Keratinocyte (primary cell): ENCODE measurements around the gene CBFA2T3. TPM values are rescaled to one million over a fixed set of nuclear protein-coding genes. Genes with fewer than 3 reads are reported as not detected.

Experiments used
- DNase-seq: peaks from one replicate; pipeline ENCODE4 v3.0.0-alpha.2; 2011; ENCODE audit warnings: low read depth, missing footprints, low spot score
- FAIRE-seq: peaks from 2 replicates; lab custom pipeline; 2011; peaks lifted over from hg19 to GRCh38; lab: Jason Lieb, UNC
- H2AFZ ChIP-seq: 2 replicates; pipeline ENCODE4 v1.6.0; 2012; ENCODE audit warnings: low read length, control low read depth, inconsistent platforms; ENCODE audit not compliant: control insufficient read depth
- H3K27ac ChIP-seq: 2 replicates; pipeline ENCODE4 v1.5.1; 2011; ENCODE audit warnings: low read length; ENCODE audit not compliant: control insufficient read depth, insufficient read depth
- H3K27me3 ChIP-seq: 3 replicates; pipeline ENCODE4 v1.6.0; 2011; ENCODE audit warnings: low read length; ENCODE audit not compliant: control insufficient read depth, insufficient read depth; ENCODE audit errors: extremely low read depth
- H3K36me3 ChIP-seq, 2 experiments: 2 replicates in 1 of 2; 3 replicates in 1 of 2; pipeline ENCODE4 v1.5.1; 2011; ENCODE audit warnings: low read length in 2 of 2, mild to moderate bottlenecking in 1 of 2; ENCODE audit not compliant: control insufficient read depth in 2 of 2, insufficient read depth in 2 of 2; ENCODE audit errors: extremely low read depth in 1 of 2
- H3K4me1 ChIP-seq: 3 replicates; pipeline ENCODE4 v1.5.1; 2011; ENCODE audit warnings: low read length; ENCODE audit not compliant: control insufficient read depth, insufficient read depth; ENCODE audit errors: extremely low read depth
- H3K4me2 ChIP-seq: 3 replicates; pipeline ENCODE4 v1.6.0; 2011; ENCODE audit warnings: low read depth, low read length; ENCODE audit not compliant: control insufficient read depth, insufficient read depth; ENCODE audit errors: extremely low read depth
- H3K4me3 ChIP-seq, 3 experiments: fragments of 200-600 bp in 1 of 3; sonication (generic) in 1 of 3; 2 replicates in 2 of 3; 3 replicates in 1 of 3; pipeline ENCODE4 v1.5.1; 2011 to 2016; ENCODE audit warnings: low read length in 3 of 3, mild to moderate bottlenecking in 3 of 3, control low read depth in 2 of 3, inconsistent platforms in 1 of 3, low read depth in 1 of 3, mixed read lengths in 1 of 3, mixed run types in 1 of 3, moderate library complexity in 1 of 3; ENCODE audit not compliant: control insufficient read depth in 2 of 3, insufficient read depth in 2 of 3; ENCODE audit errors: extremely low read depth in 1 of 3
- H3K79me2 ChIP-seq: 2 replicates; pipeline ENCODE4 v1.6.0; 2012; ENCODE audit warnings: low read length; ENCODE audit not compliant: control insufficient read depth, insufficient read depth
- H3K9ac ChIP-seq: 3 replicates; pipeline ENCODE4 v1.6.0; 2011; ENCODE audit warnings: low read length; ENCODE audit not compliant: control insufficient read depth, insufficient read depth; ENCODE audit errors: extremely low read depth
- H3K9me1 ChIP-seq: 3 replicates; pipeline ENCODE4 v1.6.0; 2011; ENCODE audit warnings: low read length; ENCODE audit not compliant: control insufficient read depth, insufficient read depth; ENCODE audit errors: extremely low read depth
- H3K9me3 ChIP-seq: 2 replicates; pipeline ENCODE4 v1.5.1; 2012; ENCODE audit warnings: low read depth, low read length; ENCODE audit not compliant: control insufficient read depth
- H4K20me1 ChIP-seq: 3 replicates; pipeline ENCODE4 v1.6.0; 2011; ENCODE audit warnings: low read length; ENCODE audit not compliant: control insufficient read depth, insufficient read depth; ENCODE audit errors: extremely low read depth
- EZH2 ChIP-seq: IDR thresholded peaks from one replicate; pipeline ENCODE4 v1.6.1; 2012; ENCODE audit warnings: inconsistent platforms, mild to moderate bottlenecking, low read length, moderate library complexity
- dilution Hi-C: fragments of 300-500 bp; cut with MboI; formaldehyde crosslinking; loops from one replicate; pipeline ENCODE4 v1.7.0; 2020; ENCODE audit warnings: low sequenced_read_pairs; ENCODE audit not compliant: extremely low pct_ligation_motif_present
- polyA plus RNA-seq, 5 experiments: library from polyadenylated mRNA; depleted of rRNA in 3 of 5; stranded (reverse) in 3 of 5; stranded (forward) in 1 of 5; unstranded in 1 of 5; fragments of >200 nt; gene quantifications; 1 replicate in 1 of 5; 2 replicates in 3 of 5; 3 replicates in 1 of 5; pipeline versions ENCODE4 v1.2.1 to v1.2.3, GENCODE V29; 2011 to 2012; ENCODE audit warnings: missing spikeins in 2 of 5, low read depth in 1 of 5, low replicate concordance in 1 of 5
- TF ChIP-seq, protein P1 (sequence below), 3 experiments: IDR thresholded peaks in 1 of 3; conservative IDR thresholded peaks in 1 of 3; optimal IDR thresholded peaks in 1 of 3; 2 replicates in 2 of 3; 3 replicates in 1 of 3; pipeline versions ENCODE3 to v1.5.1; 2011; ENCODE audit warnings: low read length in 3 of 3, mild to moderate bottlenecking in 3 of 3, moderate library complexity in 2 of 3, control low read depth in 1 of 3, inconsistent platforms in 1 of 3; ENCODE audit not compliant: insufficient read depth in 2 of 3; ENCODE audit errors: extremely low read depth in 1 of 3

CBFA2T3 gene
- polyA plus RNA-seq, 1 donor (not counting 4 experiments of a cell fraction or from before 2014, with no cell fraction given), result 0.08 TPM

- FAIRE-seq, result no peak
Measured at GRCh38 chr16:88932929-88933328, 44.1 kb downstream of the CBFA2T3 start.

DNA sequence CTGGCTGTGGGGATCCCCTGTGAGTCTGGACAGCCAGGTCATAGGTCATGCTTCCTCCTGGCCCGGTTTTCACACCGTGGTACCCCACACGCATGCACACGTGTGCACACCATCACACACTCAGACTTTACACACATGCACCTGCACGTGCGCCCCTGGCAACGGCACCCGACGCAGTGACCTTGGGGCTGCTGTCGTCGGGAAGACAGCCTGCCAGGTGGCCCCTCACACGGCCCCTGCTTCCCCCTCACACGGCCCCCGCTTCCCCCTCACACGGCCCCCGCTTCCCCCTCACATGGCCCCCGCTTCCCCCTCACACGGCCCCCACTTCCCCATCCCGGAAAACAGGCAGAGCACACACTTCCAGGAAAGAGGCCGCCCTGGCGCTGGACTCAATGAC is 45.1 kb downstream of the CBFA2T3 start:
- H3K9me1 ChIP-seq, result no peaks in the 10 kb centered on the region
- no peak overlapping the region for H3K27ac ChIP-seq
- no peak overlapping the region for H3K4me2 ChIP-seq
- H3K9ac ChIP-seq, result no peak overlapping the region
- no peaks in the 10 kb centered on the region for H3K79me2 ChIP-seq
- no peaks in the 10 kb centered on the region for H3K36me3 ChIP-seq
- TF ChIP-seq, protein P1, sequence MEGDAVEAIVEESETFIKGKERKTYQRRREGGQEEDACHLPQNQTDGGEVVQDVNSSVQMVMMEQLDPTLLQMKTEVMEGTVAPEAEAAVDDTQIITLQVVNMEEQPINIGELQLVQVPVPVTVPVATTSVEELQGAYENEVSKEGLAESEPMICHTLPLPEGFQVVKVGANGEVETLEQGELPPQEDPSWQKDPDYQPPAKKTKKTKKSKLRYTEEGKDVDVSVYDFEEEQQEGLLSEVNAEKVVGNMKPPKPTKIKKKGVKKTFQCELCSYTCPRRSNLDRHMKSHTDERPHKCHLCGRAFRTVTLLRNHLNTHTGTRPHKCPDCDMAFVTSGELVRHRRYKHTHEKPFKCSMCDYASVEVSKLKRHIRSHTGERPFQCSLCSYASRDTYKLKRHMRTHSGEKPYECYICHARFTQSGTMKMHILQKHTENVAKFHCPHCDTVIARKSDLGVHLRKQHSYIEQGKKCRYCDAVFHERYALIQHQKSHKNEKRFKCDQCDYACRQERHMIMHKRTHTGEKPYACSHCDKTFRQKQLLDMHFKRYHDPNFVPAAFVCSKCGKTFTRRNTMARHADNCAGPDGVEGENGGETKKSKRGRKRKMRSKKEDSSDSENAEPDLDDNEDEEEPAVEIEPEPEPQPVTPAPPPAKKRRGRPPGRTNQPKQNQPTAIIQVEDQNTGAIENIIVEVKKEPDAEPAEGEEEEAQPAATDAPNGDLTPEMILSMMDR (optimal IDR thresholded peaks at IDR 0.05 in 1 of 3, IDR thresholded peaks at IDR 0.05 in 1 of 3, conservative IDR thresholded peaks at IDR 0.05 in 1 of 3; ENCODE audit: extremely low read depth in 1 of 3, insufficient read depth in 2 of 3, low read length in 3 of 3), result no peak
- no peak for TF ChIP-seq EZH2
- H3K9me3 ChIP-seq, result no peaks in the 10 kb centered on the region
- no peak for FAIRE-seq
- no peak overlapping the region for H3K4me3 ChIP-seq
- H4K20me1 ChIP-seq, result no peaks in the 10 kb centered on the region
- H2AFZ ChIP-seq, result no peak overlapping the region
- dilution Hi-C loops, result no loop called here
- H3K27me3 ChIP-seq, result peaks cover 35% of the 10 kb centered on the region
- H3K4me1 ChIP-seq, result peaks cover 7% of the 10 kb centered on the region
- DNase-seq, result no peak

More at GRCh38 chr16:88932929-88933328, 44.1 kb downstream of the CBFA2T3 start:
- no peak overlapping the region for H2AFZ ChIP-seq
- peaks cover 4% of the 10 kb centered on the region for H3K4me1 ChIP-seq
- H4K20me1 ChIP-seq, result no peaks in the 10 kb centered on the region
- dilution Hi-C loops, result no loop called here
- no peaks in the 10 kb centered on the region for H3K79me2 ChIP-seq
- no peak overlapping the region for H3K9ac ChIP-seq
- H3K27ac ChIP-seq, result no peak overlapping the region
- H3K9me1 ChIP-seq, result no peaks in the 10 kb centered on the region
- no peaks in the 10 kb centered on the region for H3K9me3 ChIP-seq
- TF ChIP-seq, protein P1 (optimal IDR thresholded peaks at IDR 0.05 in 1 of 3, IDR thresholded peaks at IDR 0.05 in 1 of 3, conservative IDR thresholded peaks at IDR 0.05 in 1 of 3; ENCODE audit: extremely low read depth in 1 of 3, insufficient read depth in 2 of 3, low read length in 3 of 3), result no peak
- no peak for TF ChIP-seq EZH2
- H3K36me3 ChIP-seq, result no peaks in the 10 kb centered on the region
- no peak for DNase-seq
- H3K4me3 ChIP-seq, result no peak overlapping the region
- no peak overlapping the region for H3K4me2 ChIP-seq
- H3K27me3 ChIP-seq, result peaks cover 35% of the 10 kb centered on the region
